ENCODE data around the gene SSTR4.

- TF ChIP-seq CREB5 (CRISPR knock-in tag; IDR thresholded peaks at IDR 0.05; ENCODE audit: low read depth) (no peak), SNAI2 (CRISPR knock-in tag; IDR thresholded peaks at IDR 0.05) (no peak), POU6F1 (CRISPR knock-in tag; IDR thresholded peaks at IDR 0.05; ENCODE audit: borderline replicate concordance, low read depth) (no peak), ARNTL (CRISPR knock-in tag; IDR thresholded peaks at IDR 0.05; ENCODE audit: borderline replicate concordance, low read depth) (no peak), PATZ1 (CRISPR knock-in tag; IDR thresholded peaks at IDR 0.05; ENCODE audit: borderline replicate concordance) (no peak), ZNF8 (CRISPR knock-in tag; IDR thresholded peaks at IDR 0.05) (no peak), RARB (CRISPR knock-in tag; IDR thresholded peaks at IDR 0.05) (no peak), BACH2 (CRISPR knock-in tag; IDR thresholded peaks at IDR 0.05; ENCODE audit: borderline replicate concordance) (no peak), ZFP30 (CRISPR knock-in tag; IDR thresholded peaks at IDR 0.05) (no peak), CSRNP3 (CRISPR knock-in tag; IDR thresholded peaks at IDR 0.05) (no peak), ZFP3 (CRISPR knock-in tag; IDR thresholded peaks at IDR 0.05) (no peak), ZNF70 (CRISPR knock-in tag; IDR thresholded peaks at IDR 0.05) (no peak)
Measured at GRCh38 chr20:23042270-23042669, 7.2 kb downstream of the SSTR4 start.
